Stomach (tissue), 9 donors: Measurements from ENCODE around the gene SND1. TPM values are rescaled to one million over a fixed set of nuclear protein-coding genes. Genes with fewer than 3 reads are reported as not detected.

Source experiments
- DNase-seq, 2 donors: peaks; one replicate each; pipeline versions ENCODE4 v3.0.0 to v3.0.0-alpha.2; 2013 to 2019
- H3K27ac ChIP-seq, 5 donors: fragments of 200-600 bp in 4 of 5; sonication (generic) in 4 of 5; one replicate each; pipeline ENCODE4 v1.5.1; 2013 to 2019; ENCODE audit warnings: mild to moderate bottlenecking in 1 of 5, moderate library complexity in 1 of 5
- H3K27me3 ChIP-seq, 3 donors: fragments of 200-600 bp; sonication (generic); one replicate each; pipeline ENCODE4 v1.5.1; 2017 to 2019; ENCODE audit warnings: mixed run types in 1 of 3
- H3K36me3 ChIP-seq, 4 donors: fragments of 200-600 bp; sonication (generic); 1 replicate in 3 of 4; 2 replicates in 1 of 4; pipeline ENCODE4 v1.5.1; 2016 to 2019
- H3K4me1 ChIP-seq, 4 donors: fragments of 200-600 bp; sonication (generic); one replicate each; pipeline ENCODE4 v1.5.1; 2016 to 2019
- H3K4me3 ChIP-seq, 4 donors: fragments of 200-600 bp; sonication (generic) in 3 of 4; one replicate each; pipeline ENCODE4 v1.5.1; 2016 to 2019; ENCODE audit warnings: mild to moderate bottlenecking in 1 of 4
- H3K9me3 ChIP-seq, 4 donors: fragments of 200-600 bp; sonication (generic); one replicate each; pipeline ENCODE4 v1.5.1; 2016 to 2019
- CTCF ChIP-seq, 7 experiments: fragments of 450-650 bp in 4 of 7; fragments of 200-600 bp in 3 of 7; sonication (generic) in 3 of 7; IDR thresholded peaks; one replicate each; pipeline ENCODE4 v1.5.1; 2016 to 2019; ENCODE audit warnings: antibody characterized with exemption in 7 of 7, control low read depth in 2 of 7, mild to moderate bottlenecking in 1 of 7
- EP300 ChIP-seq: sonication (generic); formaldehyde crosslinking; IDR thresholded peaks from one replicate; pipeline ENCODE4 v1.6.1; 2017; ENCODE audit warnings: antibody characterized with exemption
- POLR2A ChIP-seq, 4 donors: fragments of 450-650 bp; IDR thresholded peaks; one replicate each; pipeline ENCODE4 v1.6.1; 2016; ENCODE audit warnings: antibody characterized with exemption in 4 of 4, control low read depth in 2 of 4, mild to moderate bottlenecking in 1 of 4, moderate library complexity in 1 of 4
- POLR2AphosphoS5 ChIP-seq, 3 donors: sonication (generic); formaldehyde crosslinking; IDR thresholded peaks; one replicate each; pipeline ENCODE4 v1.6.1; 2016; ENCODE audit warnings: antibody characterized with exemption in 3 of 3
- WGBS, 5 donors: extraction: QIAGEN DNeasy Blood & Tissue Kit in 3 of 5; methylation state at CpG; one replicate each; pipeline versions ENCODE4 v1.1.5 to v1.1.7; 2013 to 2018; 5-methylcytosine and 5-hydroxymethylcytosine counted together
- intact Hi-C: fragments of 100-400 bp; cut with DNase I; formaldehyde crosslinking; loops from one replicate; pipeline ENCODE4 v1.15.1; 2023; ENCODE audit warnings: low total_unique reads
- polyA plus RNA-seq, 3 donors: library from polyadenylated mRNA; stranded (reverse); fragments of 200-250 nt; gene quantifications; one replicate each; pipeline ENCODE4 v1.2.3, GENCODE V29; 2013
- total RNA-seq, 5 donors: library from RNA; depleted of rRNA; stranded (reverse); fragments of >200 nt; gene quantifications; one replicate each; pipeline versions ENCODE4 v1.1.0 to v1.2.3, GENCODE V29; 2014 to 2016
- donor health status: healthy with polysubstance abuse.
- donor health status: Bipolar disorder and iron deficiency.
- donor health status: healthy.

SND1 gene
- total and polyA plus RNA-seq, 8 donors: 63.3 to 799 (median 126) TPM

- H3K36me3 ChIP-seq: peaks cover 0 to 14% (median 2%) of the 10 kb centered on the region in 4 donors
- no peak overlapping the region for H3K4me3 ChIP-seq
- intact Hi-C loops: no loop called here
- no peak for DNase-seq
- 52 to 75% (median 67%) methylated on average over 2 of the region's 2 CpGs for WGBS, 5 donors
- no peak for TF ChIP-seq POLR2A (IDR thresholded peaks at IDR 0.05)
- TF ChIP-seq CTCF (IDR thresholded peaks at IDR 0.05): no peak
- TF ChIP-seq EP300: no peak
- no peak for TF ChIP-seq POLR2AphosphoS5 (IDR thresholded peaks at IDR 0.05)
- peaks cover 9 to 39% (median 30%) of the 10 kb centered on the region in 4 donors for H3K4me1 ChIP-seq
- H3K27ac ChIP-seq: no peak overlapping the region
- no peaks in the 10 kb centered on the region for H3K9me3 ChIP-seq
- no peaks in the 10 kb centered on the region for H3K27me3 ChIP-seq
Measured at GRCh38 chr7:128003787-128004186, 351.8 kb downstream of the SND1 start.

- H3K27ac ChIP-seq: no peak overlapping the region
- H3K4me1 ChIP-seq: peaks cover 9 to 41% (median 30%) of the 10 kb centered on the region in 4 donors
- WGBS, 5 donors: 56 to 83% (median 75%) methylated on average over 6 of the region's 6 CpGs
- DNase-seq: no peak
- intact Hi-C loops: no loop called here
- H3K9me3 ChIP-seq: no peaks in the 10 kb centered on the region
- TF ChIP-seq POLR2AphosphoS5 (IDR thresholded peaks at IDR 0.05) (no peak), POLR2A (IDR thresholded peaks at IDR 0.05) (no peak), EP300 (no peak), CTCF (IDR thresholded peaks at IDR 0.05) (no peak)
- H3K27me3 ChIP-seq: no peaks in the 10 kb centered on the region
- peaks cover 0 to 13% (median 2%) of the 10 kb centered on the region in 4 donors for H3K36me3 ChIP-seq
- H3K4me3 ChIP-seq: no peak overlapping the region
Measured at GRCh38 chr7:128004623-128005022, 352.6 kb downstream of the SND1 start.

- no peak for DNase-seq
- WGBS, 5 donors: 88 to 94% (median 91%) methylated on average over 7 of the region's 7 CpGs
- H3K27me3 ChIP-seq: no peaks in the 10 kb centered on the region
- H3K36me3 ChIP-seq: peaks cover 0 to 13% (median 2%) of the 10 kb centered on the region in 4 donors
- no peak overlapping the region for H3K4me3 ChIP-seq
- intact Hi-C loops: no loop called here
- peaks cover 9 to 44% (median 31%) of the 10 kb centered on the region in 4 donors for H3K4me1 ChIP-seq
- no peak overlapping the region for H3K27ac ChIP-seq
- TF ChIP-seq POLR2A (IDR thresholded peaks at IDR 0.05) (no peak), EP300 (no peak), POLR2AphosphoS5 (IDR thresholded peaks at IDR 0.05) (no peak), CTCF (IDR thresholded peaks at IDR 0.05) (no peak)
- H3K9me3 ChIP-seq: no peaks in the 10 kb centered on the region
Measured at GRCh38 chr7:128005117-128005516, 353.1 kb downstream of the SND1 start.

GRCh38 chr7:128005759-128006159, 353.8 kb downstream of the SND1 start:
- Histone ChIP-seq H3K27me3 (no peaks in the 10 kb centered on the region), H3K4me1 (peaks cover 9 to 48% (median 31%) of the 10 kb centered on the region in 4 donors), H3K4me3 (no peak overlapping the region), H3K36me3 (peaks cover 0 to 13% (median 2%) of the 10 kb centered on the region in 4 donors), H3K9me3 (no peaks in the 10 kb centered on the region), H3K27ac (peak overlapping the region in 1 of 5 donors; percentile 10)
- whole genome bisulfite sequencing, 5 donors: 42 to 68% (median 60%) methylated on average over 3 of the region's 3 CpGs
- intact Hi-C loops: no loop called here
- no peak for DNase-seq
- TF ChIP-seq CTCF (IDR thresholded peaks at IDR 0.05) (no peak), POLR2A (IDR thresholded peaks at IDR 0.05) (no peak), EP300 (no peak), POLR2AphosphoS5 (IDR thresholded peaks at IDR 0.05) (no peak)
